ENCODE measurements around the gene CCDC97. TPM values are rescaled to one million over a fixed set of nuclear protein-coding genes. Genes with fewer than 3 reads are reported as not detected.
A peak's percentile ranks its signal among the peaks of the same experiment; 100 is the strongest.

The CCDC97 gene
- total RNA-seq, 1 donor from 2014 or later: 7.9 TPM

DNA sequence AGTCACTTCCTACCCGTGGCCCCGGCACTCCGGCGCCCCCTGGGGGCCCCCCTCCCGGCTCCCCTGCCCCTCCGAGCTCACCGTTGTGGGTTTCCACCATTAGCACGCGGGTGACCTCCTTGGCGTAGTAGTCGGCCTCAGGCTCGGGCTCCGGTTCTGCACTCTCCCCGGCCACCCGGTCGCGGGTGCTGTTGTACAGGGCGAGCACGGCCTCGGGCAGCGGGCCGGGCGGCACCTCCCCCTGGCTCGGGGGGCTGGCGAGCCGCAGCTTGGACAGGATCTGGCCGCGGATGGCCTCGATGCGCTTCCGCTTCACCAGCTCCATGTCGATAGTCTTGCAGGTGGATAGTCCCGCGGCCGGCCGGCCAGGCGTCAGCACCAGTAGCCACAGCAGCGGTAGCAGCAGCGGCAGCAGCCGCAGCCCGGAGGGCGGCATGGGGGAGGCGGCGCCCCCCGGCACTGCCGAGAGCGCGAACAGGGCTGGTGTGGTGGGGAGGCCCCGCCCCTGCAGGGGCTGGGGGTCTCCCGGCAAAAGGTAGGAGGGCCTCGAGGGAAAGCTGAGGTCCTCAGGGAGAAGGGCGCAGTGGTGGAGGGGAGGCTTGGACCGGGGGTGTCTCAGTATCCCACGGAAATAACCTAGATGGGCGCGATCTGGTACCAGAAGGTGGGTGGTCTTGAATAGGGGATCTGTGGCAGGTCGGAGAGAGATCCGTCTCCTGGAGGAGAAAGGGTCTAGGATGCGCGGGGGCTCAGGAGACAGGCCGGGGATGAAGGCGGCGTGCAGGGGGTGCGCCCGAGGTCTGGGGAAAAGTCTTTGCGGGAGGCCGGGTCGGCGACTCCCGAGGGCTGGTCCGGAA is 42.9 kb downstream of the CCDC97 start:
- TF ChIP-seq, protein P1, sequence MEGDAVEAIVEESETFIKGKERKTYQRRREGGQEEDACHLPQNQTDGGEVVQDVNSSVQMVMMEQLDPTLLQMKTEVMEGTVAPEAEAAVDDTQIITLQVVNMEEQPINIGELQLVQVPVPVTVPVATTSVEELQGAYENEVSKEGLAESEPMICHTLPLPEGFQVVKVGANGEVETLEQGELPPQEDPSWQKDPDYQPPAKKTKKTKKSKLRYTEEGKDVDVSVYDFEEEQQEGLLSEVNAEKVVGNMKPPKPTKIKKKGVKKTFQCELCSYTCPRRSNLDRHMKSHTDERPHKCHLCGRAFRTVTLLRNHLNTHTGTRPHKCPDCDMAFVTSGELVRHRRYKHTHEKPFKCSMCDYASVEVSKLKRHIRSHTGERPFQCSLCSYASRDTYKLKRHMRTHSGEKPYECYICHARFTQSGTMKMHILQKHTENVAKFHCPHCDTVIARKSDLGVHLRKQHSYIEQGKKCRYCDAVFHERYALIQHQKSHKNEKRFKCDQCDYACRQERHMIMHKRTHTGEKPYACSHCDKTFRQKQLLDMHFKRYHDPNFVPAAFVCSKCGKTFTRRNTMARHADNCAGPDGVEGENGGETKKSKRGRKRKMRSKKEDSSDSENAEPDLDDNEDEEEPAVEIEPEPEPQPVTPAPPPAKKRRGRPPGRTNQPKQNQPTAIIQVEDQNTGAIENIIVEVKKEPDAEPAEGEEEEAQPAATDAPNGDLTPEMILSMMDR (IDR thresholded peaks at IDR 0.05; ENCODE audit: insufficient read depth, low read length, severe bottlenecking): peak; percentile 68
- peak overlapping the region; percentile 64 for H3K4me3 ChIP-seq (ENCODE audit: low read depth, low read length)
- H3K36me3 ChIP-seq (ENCODE audit: control insufficient read depth, insufficient read depth, low read length): peaks cover 1% of the 10 kb centered on the region
- DNase-seq (ENCODE audit: low read depth) (peak; percentile 38), FAIRE-seq (no peak)
- no peaks in the 10 kb centered on the region for H3K27me3 ChIP-seq (ENCODE audit: control insufficient read depth, insufficient read depth, low read length)

DNA sequence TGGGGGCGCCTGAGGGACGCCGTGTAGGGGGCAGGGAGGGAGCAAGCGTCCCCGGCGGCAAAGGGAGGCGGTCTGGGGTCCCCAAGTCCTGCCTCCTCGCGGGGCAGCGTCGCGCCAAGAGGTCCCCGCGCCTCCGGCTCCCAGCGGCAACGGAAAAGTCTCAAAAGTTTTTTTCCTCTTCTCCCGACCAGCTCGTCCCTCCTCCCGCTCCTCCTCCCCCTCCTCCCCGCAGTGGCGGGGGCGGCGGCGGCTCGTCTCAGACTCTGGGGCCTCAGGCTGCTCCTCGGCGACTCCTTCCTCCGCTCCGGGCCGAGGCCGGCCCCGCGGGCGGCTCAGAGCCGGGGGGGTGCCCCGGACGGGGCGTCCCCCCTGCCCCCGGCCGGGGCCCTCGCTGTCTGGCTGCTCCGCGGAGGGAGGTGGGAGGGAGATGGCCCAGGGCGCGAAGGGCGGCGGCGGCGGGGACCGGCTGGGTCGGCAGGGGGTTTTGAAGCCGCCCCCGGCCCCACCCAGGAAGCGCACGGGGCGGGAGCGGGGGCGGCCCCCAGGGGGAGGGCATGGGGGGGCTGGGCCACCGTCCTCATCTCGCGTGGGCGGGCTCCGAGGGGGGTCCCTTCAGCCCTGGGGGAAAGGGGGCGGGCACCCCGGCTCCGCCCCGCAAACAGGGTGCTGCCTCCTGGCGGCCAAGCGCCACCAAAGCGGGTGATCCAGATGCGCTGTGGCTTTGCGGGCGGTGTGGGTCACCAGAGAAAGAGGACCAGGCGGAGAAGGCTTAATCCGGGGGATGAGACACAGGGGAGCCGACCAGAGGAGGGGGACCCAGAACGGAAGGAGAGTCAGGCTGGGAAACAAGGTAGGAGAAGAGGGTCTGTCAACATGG is 43.7 kb downstream of the CCDC97 start, which contains the start of gene TGFB1:
Gene TGFB1 (minus strand): TSS at position 457 of the 877 bp plus-strand sequence. CDS start 878 bp downstream, outside the sequence.
- peak; percentile 55 for DNase-seq (ENCODE audit: low read depth)
- no peaks in the 10 kb centered on the region for H3K27me3 ChIP-seq (ENCODE audit: control insufficient read depth, insufficient read depth, low read length)
- no peak for FAIRE-seq
- TF ChIP-seq, protein P1 (IDR thresholded peaks at IDR 0.05; ENCODE audit: insufficient read depth, low read length, severe bottlenecking): peak; percentile 92
- H3K36me3 ChIP-seq (ENCODE audit: control insufficient read depth, insufficient read depth, low read length): no peaks in the 10 kb centered on the region
- peak within 1 kb of the TSS; percentile 64 for H3K4me3 ChIP-seq (ENCODE audit: low read depth, low read length)

DNA sequence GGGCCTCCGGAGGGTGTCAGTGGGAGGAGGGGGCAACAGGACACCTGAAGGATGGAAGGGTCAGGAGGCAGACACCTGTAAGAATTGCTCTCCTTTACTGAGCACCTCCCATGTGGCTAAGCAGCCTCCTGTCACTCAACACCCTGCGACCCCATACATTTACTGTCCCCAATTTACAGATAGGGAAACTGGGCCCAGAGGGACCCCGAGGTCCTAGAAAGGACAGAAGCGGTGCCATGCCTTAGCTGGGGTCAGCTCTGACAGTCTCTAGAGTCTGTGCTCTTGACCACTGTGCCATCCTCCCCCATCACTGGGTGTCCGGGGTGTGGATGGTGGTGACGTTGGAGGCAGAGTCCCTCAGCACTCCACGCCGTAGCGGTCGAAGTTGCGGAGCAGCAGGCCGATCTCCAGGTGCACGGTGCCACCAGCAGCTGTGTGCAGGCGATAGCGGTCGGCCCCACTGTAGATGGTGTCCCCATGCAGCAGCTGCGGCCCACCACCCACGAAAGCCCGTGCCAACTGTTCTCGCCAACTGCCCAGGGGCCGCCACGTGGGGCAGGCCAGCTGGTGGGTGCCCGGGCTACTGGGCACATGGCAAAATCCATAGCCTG is 44.5 kb downstream of the CCDC97 start:
- FAIRE-seq: no peak
- Histone ChIP-seq H3K27me3 (ENCODE audit: control insufficient read depth, insufficient read depth, low read length) (no peaks in the 10 kb centered on the region), H3K4me3 (ENCODE audit: low read depth, low read length) (peak overlapping the region; percentile 64), H3K36me3 (ENCODE audit: control insufficient read depth, insufficient read depth, low read length) (no peaks in the 10 kb centered on the region)
- DNase-seq (ENCODE audit: low read depth): no peak
- TF ChIP-seq, protein P1 (IDR thresholded peaks at IDR 0.05; ENCODE audit: insufficient read depth, low read length, severe bottlenecking): no peak

DNA sequence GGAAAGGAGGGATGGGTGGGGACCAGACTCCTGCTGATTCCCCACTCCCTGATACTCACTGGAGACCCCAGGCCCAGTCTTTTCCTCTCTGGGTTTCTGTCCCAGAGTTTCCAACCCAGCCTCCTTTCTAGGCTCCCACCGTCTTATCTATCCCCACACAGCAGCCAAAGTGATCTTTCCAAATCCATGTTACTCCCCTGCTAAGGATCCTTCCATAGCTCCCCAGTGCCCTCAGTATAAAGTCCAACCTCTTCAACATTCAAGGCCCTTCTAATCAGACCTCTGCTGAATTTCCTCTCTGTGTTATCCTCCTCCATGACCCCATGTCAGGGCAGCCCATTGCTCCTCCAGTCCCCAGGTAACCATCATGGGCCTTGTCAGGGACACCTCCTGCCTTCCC is 45.1 kb downstream of the CCDC97 start:
- H3K4me3 ChIP-seq (ENCODE audit: low read depth, low read length): no peak overlapping the region
- FAIRE-seq (no peak), DNase-seq (ENCODE audit: low read depth) (no peak)
- TF ChIP-seq, protein P1 (IDR thresholded peaks at IDR 0.05; ENCODE audit: insufficient read depth, low read length, severe bottlenecking): no peak
- no peaks in the 10 kb centered on the region for H3K36me3 ChIP-seq (ENCODE audit: control insufficient read depth, insufficient read depth, low read length)
- H3K27me3 ChIP-seq (ENCODE audit: control insufficient read depth, insufficient read depth, low read length): no peaks in the 10 kb centered on the region

DNA sequence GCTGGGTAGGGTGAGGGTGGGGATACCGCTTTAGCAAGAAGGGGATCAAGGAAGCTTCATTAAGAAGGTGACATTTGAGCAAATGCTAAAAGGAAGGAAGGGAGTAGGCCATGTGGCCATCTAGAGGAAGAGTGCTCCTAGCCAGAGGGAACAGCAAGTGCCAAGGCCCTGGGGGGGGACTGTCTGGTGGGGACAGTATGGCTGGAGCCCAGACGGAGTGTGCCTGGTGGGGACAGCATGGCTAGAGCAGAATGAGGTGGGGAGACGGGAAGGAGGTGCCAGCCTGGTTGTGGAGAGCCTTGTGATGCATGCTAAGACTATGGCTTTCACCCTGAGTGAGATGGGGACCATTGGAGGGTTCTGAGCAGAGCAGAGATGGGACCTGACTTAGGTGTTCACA is 45.8 kb downstream of the CCDC97 start:
- no peaks in the 10 kb centered on the region for H3K36me3 ChIP-seq (ENCODE audit: control insufficient read depth, insufficient read depth, low read length)
- no peak for DNase-seq (ENCODE audit: low read depth)
- H3K27me3 ChIP-seq (ENCODE audit: control insufficient read depth, insufficient read depth, low read length): no peaks in the 10 kb centered on the region
- H3K4me3 ChIP-seq (ENCODE audit: low read depth, low read length): no peak overlapping the region
- FAIRE-seq: no peak
- TF ChIP-seq, protein P1 (IDR thresholded peaks at IDR 0.05; ENCODE audit: insufficient read depth, low read length, severe bottlenecking): no peak

Data from bronchial epithelial cell (primary cell).